Epithelial cell of esophagus (primary cell): ENCODE measurements around the gene SLC18A3.

Experiments
- DNase-seq: peaks from one replicate; pipeline ENCODE4 v3.0.0; 2010; ENCODE audit warnings: low read depth
- H3K4me3 ChIP-seq: 2 replicates; pipeline ENCODE4 v1.5.1; 2011; ENCODE audit warnings: mild to moderate bottlenecking, low read length, control low read depth
- TF ChIP-seq, protein P1 (sequence below): IDR thresholded peaks from 2 replicates; pipeline ENCODE4 v1.5.1; 2011; ENCODE audit warnings: low read depth, mild to moderate bottlenecking, low read length, control low read depth, inconsistent platforms; ENCODE audit not compliant: insufficient read depth; ENCODE audit errors: missing control alignments

The SLC18A3 gene

DNA sequence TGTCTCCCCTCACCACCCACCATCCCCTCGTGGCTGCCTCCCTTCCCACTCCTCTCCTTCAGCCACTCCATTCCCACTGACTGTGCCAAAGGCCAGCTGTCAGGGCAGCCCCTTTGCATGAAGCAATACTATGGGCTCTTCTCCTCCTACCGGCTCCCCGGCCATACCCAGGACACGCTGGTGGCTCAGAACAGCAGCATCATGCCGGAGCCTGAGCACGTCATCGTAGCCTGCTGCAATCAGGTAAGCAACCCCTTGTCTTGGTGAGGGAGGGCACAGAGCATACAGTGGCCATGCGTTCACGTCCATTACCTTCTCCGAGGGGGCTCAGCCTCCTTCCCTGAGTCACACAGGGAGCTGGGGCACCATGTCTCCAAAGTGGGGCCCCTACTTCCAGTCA, 15.3 kb downstream of the SLC18A3 start:
- no peak for DNase-seq
- TF ChIP-seq, protein P1, sequence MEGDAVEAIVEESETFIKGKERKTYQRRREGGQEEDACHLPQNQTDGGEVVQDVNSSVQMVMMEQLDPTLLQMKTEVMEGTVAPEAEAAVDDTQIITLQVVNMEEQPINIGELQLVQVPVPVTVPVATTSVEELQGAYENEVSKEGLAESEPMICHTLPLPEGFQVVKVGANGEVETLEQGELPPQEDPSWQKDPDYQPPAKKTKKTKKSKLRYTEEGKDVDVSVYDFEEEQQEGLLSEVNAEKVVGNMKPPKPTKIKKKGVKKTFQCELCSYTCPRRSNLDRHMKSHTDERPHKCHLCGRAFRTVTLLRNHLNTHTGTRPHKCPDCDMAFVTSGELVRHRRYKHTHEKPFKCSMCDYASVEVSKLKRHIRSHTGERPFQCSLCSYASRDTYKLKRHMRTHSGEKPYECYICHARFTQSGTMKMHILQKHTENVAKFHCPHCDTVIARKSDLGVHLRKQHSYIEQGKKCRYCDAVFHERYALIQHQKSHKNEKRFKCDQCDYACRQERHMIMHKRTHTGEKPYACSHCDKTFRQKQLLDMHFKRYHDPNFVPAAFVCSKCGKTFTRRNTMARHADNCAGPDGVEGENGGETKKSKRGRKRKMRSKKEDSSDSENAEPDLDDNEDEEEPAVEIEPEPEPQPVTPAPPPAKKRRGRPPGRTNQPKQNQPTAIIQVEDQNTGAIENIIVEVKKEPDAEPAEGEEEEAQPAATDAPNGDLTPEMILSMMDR = no peak
- no peak overlapping the region for H3K4me3 ChIP-seq

DNA sequence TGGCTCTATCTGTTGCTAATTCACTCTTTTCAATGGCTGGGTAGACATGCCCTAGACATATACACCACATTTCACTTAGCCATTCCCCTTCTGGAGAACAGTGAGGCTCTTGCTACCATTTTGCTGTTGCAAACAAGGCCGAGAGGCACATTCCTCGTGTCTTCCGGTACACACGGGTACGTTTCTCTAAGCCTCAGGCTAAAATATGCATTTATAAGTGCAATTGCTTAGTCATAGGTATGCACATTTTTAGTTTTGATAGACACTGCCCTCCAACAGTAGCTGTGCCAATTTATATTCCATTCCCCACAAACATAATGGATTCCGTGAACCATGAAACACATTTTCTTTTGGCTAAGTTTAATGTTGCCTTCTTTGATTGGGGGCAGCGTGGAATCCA, 16.9 kb downstream of the SLC18A3 start:
- no peak for DNase-seq
- no peak overlapping the region for H3K4me3 ChIP-seq
- TF ChIP-seq, protein P1 = no peak

DNA sequence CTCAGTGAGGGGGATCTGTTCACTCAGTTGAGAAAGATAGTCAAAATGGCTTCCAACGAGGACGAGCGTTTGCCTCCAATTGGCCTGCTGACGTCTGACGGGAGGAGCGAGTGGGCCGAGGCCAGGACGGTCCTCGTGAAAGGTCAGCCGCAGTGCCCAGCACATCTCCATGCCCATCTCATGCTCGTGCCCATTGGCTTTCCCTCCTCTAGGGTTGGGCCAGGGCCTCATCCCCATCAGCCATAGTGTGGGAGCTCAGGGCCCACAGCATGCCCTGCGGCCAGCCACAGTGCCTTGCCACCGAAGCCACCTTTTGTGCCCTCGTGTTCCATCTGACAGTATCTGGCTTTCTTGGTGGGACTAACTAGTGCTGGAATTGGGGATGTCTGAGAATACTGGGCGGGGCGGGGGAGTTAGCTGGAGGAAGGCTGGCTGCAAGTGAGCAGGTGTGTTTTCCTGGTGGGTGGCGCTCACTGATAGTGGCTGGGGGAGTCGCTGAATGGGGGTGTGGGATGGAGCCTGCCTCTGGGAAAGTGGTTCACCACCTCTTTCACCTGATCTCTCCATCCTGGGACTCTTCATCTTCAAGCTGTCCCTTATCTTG, 17.6 kb downstream of the SLC18A3 start:
- no peak for DNase-seq
- TF ChIP-seq, protein P1 = no peak
- no peak overlapping the region for H3K4me3 ChIP-seq

DNA sequence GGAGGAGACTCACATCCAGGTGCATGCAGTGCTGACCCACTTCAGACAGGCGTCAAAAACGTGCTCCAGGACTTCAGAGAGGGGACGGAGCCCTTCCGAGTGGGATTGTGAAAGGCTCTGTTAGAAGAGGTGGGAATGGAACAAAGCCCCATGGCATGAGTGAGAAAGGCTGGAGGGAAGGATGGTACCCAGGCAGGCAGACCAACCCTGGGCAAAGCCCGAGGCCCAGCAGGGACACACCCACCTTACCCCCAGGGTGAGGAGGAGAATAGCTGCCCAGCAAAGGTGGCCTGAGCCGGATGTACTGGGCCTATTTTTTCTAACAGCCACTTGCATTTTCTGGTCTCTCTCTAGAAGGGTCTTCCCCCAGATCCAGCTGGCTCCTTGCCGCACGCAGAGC, 18.5 kb downstream of the SLC18A3 start:
- TF ChIP-seq, protein P1 = no peak
- no peak overlapping the region for H3K4me3 ChIP-seq
- no peak for DNase-seq

DNA sequence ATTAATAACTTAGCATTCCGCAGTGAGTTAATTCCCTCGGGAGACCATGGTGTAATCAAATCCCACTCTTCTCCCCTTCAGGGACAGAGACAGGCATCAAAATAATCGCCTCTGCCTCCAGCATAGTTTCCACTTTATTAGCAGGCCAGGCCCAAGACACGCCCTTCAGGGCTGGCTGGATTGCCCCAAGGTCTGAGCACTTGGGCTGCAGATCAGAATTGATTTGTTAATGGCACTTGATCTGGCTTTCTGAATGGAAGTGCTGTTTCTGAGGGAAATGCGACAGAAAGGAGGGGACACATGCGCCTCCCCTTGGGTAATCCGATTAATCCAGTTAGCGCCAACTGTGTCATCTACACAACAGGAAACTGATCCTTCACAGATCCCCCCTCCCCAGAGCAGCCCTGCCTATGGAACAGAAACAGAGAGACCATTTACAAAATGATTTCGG, 19.3 kb downstream of the SLC18A3 start:
- H3K4me3 ChIP-seq = no peak overlapping the region
- TF ChIP-seq, protein P1 = no peak
- no peak for DNase-seq

DNA sequence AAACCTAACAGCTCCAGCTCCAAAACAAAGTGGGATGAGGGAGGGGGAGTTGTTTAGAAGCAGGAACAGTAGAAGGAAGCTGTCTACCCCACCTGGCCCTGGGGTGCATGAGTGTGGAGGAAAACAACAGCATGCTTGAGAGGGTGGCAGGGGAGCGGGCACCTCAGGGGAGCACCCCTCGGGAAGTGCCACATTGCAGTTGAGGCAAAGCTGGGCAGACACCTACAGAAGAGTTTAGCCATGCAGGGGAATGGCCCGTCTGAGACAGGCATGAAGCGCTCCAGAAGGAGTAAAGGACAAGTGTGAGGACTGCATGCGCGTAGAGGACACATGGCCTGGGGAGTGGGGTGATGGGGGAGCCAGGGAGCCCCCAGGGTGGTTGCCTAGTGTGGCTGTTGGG, 21.9 kb downstream of the SLC18A3 start:
- no peak for DNase-seq
- TF ChIP-seq, protein P1 = no peak
- no peak overlapping the region for H3K4me3 ChIP-seq
